Activated CD8-positive, alpha-beta memory T cell treated with anti-CD3 and anti-CD28 coated beads, Interleukin-2, amount 50 U/mL, for 4 hours (primary cell): ENCODE data around the gene CBX2.

Experiments used
- DNase-seq: peaks from one replicate; pipeline ENCODE4 v3.0.0-alpha.2; 2020

CBX2 gene

GRCh38 chr17:79789943-79790804, 12.2 kb downstream of the CBX2 start:
- peak; percentile 45 for DNase-seq

DNA sequence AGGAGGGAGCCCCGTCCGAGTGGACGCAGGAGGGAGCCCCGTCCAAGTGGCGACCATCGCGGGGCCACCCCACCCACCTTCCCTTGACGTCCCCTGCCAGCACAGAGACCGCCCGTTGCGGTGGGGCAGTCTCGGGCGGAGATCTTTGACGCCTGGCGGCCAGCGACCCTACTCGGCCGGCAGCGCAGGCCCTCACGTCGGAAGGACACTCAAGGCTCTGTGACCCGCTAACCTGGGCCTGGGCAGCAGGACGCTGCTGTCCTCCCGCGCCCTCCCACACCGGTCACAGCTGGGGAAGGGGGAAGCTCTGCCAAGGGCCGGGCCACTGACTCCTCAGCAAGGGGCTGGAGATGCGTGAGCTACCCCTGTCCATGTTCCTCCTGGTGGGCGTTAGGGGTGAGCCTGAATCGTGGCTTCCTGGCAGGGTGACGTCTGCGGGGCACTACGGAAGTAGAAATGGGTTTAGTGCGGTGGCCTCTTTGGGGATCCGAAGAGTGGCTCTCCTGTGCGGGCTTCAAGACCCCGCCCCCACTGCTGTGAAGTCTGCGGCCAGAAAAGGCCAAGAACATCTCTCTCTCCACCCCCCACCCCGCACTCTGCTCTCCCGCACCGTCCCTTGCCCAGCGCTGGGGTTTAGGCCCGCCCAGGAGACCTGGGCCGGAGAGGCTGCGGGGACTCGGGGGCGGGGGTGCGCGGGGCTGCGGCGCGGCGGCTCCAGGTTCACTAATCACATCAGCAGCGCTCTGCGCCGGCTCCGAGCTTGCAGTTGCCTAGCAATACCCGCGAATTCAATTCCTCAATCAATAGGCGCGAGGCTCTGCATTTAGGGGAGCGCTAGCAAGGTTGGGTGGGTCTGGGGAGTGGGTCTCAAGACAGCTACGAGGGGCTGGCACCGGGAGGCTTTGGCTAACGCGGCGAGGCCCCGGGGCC, 13.1 kb downstream of the CBX2 start:
- no peak for DNase-seq

DNA sequence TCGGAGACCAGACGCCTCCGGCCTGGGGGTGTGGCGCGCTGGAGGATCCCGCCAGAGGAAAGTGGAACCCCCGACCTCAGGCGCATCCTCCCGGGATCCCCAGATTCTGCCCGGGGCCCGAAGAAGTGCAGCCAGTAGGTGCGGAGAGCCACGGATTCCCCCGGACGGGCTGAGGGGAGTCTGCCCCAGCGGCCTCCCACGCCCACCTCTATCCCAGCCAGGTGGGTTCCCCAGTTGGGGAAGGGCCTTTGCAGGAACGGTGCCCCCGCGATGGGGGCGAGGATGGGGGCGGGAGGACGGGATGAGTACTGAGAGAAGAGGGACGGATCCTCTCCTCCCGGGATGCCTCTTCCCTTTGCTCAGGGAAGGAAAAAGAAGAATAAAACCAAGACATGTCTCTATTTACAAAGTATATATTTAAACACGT, 13.8 kb downstream of the CBX2 start:
- DNase-seq = no peak

DNA sequence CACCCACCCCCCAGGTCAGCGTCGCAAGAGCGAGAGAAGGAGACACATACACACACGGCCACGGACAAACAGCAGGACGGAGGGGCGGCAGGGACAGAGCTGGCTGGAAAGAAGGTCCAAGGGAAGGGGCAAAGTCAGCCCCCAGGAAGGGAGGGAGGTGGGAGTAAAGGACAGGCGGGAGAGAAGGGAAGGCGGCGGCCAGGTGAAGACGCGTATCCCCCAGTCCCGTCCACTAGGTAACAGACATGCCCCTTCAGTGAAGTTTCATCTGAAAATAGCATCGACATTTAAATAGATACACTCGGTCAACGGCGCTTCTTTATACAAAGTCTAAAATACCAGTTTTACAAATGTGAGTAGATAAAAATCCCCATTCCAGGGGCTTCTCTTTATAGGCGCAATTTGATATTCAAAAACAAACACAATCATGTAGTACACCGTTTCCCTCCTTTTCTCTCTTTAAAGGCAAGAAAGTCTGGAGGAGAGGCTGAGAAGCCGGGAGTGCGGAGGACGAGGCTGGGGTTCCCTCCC, 14.5 kb downstream of the CBX2 start:
- no peak for DNase-seq

GRCh38 chr17:79792984-79793923, 15.3 kb downstream of the CBX2 start:
- DNase-seq = no peak

DNA sequence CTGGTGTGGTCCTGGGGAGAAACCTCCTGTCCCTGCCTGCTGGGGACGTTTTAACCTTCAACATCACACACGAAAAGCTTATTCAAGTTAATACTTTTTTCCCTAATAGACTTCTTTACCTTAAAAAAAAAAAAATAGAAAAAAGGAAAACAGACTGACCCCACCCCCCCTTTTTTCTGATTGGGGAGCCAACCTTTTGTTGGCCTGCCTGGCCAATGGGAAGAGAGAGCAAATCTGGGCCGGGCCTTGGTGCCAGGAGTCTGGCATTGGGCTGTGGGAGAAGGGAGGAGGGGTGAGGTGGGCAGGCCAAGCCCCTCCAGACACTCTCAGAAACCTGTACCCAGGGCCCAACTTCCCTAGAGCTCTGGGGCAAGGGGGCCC, 16.0 kb downstream of the CBX2 start:
- DNase-seq = no peak

DNA sequence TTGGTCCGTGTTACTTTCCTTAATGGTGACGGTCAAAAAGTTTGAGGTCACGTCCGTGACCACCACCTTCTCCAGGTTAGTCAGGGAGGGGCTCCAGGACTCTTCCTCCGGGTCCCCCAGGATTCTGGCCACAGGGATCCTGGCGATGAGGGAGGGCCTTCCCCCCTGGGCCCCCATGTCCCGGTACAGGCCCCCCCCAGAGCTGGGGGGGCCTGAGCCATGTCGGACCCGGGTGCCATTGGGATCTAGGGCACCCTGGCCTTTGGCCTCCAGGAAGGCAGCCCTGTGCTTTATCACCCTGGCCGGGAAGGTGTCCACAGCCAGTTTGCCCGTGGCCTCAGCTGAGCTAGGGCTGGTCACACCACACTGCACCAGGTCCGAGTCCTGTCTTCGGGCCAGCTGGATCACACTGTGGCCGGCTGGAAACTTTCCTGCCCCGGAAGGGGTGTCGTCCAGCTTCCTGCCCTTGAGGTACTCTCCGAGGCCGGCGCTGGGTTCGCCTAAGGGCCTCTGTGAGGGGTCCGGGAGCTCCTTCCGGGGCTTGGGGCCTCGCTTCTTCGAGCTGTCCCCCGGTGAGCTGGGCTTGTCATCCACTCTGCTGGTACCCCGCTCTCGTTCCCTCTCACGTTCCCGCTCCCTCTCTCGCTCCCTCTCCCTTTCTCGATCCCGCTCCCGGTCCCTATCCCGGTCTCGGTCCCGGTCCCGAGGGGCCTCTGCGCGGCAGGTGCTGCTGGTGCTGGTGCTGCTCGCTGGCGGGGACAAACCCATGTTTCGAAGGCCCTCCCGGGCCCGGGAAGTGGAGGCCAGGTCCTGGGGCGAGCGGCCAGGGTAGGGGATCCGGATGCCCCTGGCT, 16.9 kb downstream of the CBX2 start:
- DNase-seq = no peak

- DNase-seq = no peak
Measured at GRCh38 chr17:79795795-79796443, 18.0 kb downstream of the CBX2 start.

GRCh38 chr17:79796444-79796762, 18.5 kb downstream of the CBX2 start:
- DNase-seq = no peak

DNA sequence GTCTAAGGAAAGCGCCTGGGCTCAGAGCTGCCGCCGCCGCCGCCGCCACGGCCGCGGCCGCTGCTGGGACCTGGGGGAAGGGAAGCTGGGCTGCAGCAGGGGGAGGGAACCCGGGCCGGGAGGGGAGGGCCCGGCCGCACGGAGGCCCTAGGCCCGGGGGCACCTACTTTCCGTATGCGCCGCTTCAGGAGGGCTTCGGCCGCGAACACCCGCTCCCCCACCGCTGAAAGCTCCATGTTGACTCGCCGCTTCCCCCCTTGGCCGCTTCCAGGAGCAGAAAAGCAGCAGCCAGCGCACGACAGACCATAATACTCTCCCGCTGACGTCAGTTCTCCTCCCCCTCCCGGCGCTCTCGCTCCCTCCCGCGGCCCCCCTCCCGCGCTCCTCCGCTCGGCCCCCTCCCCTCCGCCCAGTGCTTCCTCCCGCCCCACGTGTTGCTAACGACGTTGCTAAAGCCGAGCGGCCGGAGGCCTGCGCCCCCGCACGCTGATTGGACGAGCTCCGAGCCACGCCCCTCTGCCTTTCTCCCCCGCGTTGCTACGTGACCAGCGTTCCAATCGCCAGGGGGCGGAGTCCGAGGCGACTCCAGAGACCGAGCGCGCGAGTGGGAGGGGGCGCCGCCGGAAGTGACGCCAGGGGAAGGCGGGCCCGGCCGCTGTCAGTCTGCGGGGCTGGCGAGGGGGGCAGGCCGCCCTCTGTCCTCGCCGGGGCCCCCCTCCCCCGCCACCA, 19.0 kb downstream of the CBX2 start, which contains the start of gene CBX8:
Gene CBX8, minus strand, starts transcription at position 315 of the 729 bp plus-strand sequence. Its CDS starts 79 bp downstream, at position 236.
- DNase-seq = peak; percentile 99

DNA sequence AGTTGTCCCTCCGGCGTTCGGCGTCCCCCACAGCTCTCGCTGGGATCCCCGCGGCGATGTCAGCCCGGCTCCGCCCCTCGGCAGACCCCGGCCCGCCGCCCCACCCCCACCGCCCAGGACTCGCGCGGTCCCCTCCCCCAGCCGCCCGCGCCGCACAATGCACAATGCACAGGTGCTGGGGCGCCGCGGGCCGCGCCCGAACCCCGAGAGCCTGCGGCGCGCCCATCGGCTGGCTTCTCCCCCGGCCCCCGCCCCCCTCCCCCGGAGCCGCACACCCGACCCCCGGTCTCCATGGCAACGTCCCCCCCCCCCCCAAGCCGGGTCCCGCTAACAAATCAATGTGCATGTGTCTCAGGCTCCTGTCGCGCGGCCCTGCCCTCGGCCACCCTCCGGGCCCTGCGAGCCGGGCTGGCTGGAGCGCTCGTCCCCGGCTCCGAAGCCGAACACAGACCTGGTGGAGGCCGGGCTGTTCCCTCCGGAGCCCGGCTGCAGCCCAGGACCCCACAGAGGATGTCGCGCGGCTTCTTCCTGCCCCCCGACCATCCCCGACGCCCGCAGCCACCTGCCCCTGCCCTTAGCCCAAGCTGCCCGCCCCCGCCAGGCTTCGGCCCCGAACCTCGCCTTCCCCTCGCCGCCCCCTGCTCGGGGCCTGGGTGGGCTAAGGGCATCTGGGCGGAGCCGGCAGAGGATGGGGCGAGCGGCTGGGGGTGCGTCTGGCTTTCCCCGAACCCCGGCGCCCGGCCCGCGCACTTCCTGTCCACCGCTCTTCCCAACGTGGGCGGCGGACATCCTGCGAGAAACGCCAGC, 19.7 kb downstream of the CBX2 start:
- DNase-seq = peak; percentile 22

GRCh38 chr17:79798299-79799173, 20.6 kb downstream of the CBX2 start:
- DNase-seq = peak; percentile 21

DNA sequence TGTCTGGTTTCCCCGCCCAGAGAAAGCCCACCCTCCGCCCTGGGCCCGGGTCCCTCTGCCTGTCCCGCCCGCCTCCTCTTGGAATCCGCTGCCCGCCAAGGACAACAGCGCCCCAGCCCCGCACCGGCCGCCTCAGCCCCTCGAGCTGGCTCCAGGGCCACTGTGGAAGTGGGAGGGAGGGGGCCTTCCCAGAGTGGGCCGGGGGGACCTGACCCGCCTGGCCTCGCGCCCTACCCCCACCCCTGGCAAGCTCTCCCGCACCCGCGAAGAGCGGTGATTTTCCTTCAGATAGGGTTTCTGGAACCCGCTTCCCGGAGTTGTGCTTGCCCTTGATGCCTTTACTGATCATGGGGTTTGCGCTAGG, 21.2 kb downstream of the CBX2 start:
- no peak for DNase-seq

DNA sequence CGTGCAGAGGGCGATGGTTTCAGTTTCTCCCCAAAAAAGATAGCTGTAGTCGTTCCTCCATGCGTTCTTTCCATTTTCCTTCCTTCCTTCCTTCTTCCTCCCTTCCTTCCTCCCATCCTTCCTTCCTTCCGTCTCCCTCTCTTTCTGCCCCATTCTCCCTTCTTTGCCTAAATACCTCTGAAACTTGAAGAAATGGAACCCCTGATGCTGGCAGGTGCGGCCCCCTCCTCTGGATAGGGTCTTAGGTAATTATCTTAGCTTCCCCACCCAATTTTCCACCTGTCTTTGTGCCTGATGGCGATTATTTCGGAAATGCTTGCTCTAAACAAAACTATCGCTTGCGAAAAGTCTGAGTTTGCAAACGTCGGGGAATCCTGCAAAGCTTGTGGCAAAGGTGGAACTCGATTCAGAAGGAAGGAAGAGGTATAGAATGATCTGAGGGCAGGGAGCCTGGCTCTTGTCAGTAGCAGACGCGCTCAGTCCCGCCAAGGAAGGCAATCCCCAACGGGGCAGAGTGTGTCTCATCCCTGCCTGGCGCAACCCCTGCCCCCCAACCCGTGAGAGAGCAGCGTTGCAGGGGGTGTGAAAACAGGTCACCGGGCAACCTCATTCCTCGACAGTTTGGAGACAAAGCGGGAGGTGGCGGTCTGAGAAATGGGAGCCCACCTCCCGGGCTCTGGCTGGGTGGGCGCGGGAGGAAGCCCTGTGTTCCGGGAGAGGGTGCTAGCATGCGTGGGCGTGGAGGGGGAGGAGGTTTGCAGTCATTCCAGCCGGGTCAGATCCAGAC, 21.8 kb downstream of the CBX2 start:
- DNase-seq = no peak

DNA sequence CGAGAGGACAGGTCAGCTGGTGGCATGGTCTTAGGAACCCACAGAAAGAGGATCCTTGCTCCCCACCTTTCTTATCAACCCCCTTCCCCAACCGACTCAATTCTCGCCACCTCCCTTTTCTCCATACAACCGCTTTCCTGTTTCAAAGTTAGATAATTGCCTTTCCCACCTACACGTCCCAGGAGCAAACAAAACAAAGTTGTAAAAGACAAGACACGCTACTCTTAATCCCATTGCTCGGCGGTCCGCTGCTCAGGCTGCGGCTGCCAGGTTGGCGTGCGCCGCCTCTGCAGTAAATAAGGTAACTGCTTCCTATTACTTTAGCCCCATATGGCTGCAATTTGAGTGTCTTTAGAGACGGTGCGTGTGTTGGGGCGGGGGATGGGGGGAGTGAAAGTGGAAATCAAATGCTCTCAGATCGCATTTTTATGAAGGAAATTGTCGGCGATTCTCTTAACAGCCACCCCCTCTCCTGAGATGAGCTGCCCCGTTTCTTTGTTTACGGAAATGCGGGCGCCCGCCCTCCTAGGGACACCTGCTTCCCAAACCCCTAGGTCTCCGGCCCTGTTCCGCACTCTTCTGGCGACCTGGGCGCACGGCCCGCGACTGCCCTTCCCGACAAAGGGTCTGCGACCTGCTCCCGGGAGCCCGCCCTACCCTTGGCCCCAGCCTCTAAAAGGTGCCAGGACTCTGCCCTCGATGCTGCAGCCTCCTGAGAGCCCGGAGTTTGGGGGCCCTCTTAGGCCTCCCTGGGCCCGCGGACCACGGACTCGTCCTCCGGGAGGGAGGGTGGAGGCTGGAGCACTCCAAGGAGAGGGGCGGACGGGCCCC, 22.6 kb downstream of the CBX2 start:
- DNase-seq = peak; percentile 40
